HEK293T (cell line): Measurements from ENCODE around the gene CPNE2.
A peak's percentile ranks its signal among the peaks of the same experiment; 100 is the strongest.

Source experiments
- ARNT ChIP-seq: fragments of 450-650 bp; IDR thresholded peaks from 2 replicates; pipeline ENCODE4 v1.6.1; 2017; ENCODE audit warnings: mild to moderate bottlenecking
- BHLHE40 ChIP-seq: fragments of 450-650 bp; IDR thresholded peaks from 2 replicates; pipeline ENCODE4 v1.6.1; 2016; ENCODE audit warnings: mild to moderate bottlenecking, moderate library complexity, borderline replicate concordance
- CTBP1 ChIP-seq: fragments of 450-650 bp; IDR thresholded peaks from 2 replicates; pipeline ENCODE4 v1.6.1; 2016; ENCODE audit warnings: borderline replicate concordance
- FOXK2 ChIP-seq: fragments of 450-650 bp; IDR thresholded peaks from 2 replicates; pipeline ENCODE4 v1.6.1; 2016; ENCODE audit warnings: mild to moderate bottlenecking
- FOXM1 ChIP-seq: fragments of 450-650 bp; IDR thresholded peaks from 2 replicates; pipeline ENCODE4 v1.6.1; 2017; ENCODE audit warnings: mild to moderate bottlenecking, borderline replicate concordance
- L3MBTL2 ChIP-seq: fragments of 450-650 bp; conservative IDR thresholded peaks from 2 replicates; pipeline ENCODE4 v1.6.1; 2016; ENCODE audit warnings: mild to moderate bottlenecking
- NFRKB ChIP-seq: fragments of 450-650 bp; IDR thresholded peaks from 2 replicates; pipeline ENCODE4 v1.6.1; 2016; ENCODE audit warnings: mild to moderate bottlenecking, moderate library complexity
- SP1 ChIP-seq: fragments of 450-650 bp; IDR thresholded peaks from 2 replicates; pipeline ENCODE4 v1.6.1; 2017
- SUZ12 ChIP-seq: fragments of 450-650 bp; IDR thresholded peaks from 2 replicates; pipeline ENCODE4 v1.6.1; 2016; ENCODE audit warnings: mild to moderate bottlenecking
- TARDBP ChIP-seq: fragments of 450-650 bp; IDR thresholded peaks from 2 replicates; pipeline ENCODE4 v1.6.1; 2016
- ZNF384 ChIP-seq: fragments of 450-650 bp; IDR thresholded peaks from 2 replicates; pipeline ENCODE4 v1.6.1; 2016
- TF ChIP-seq, protein P1 (sequence below): fragments of 450-650 bp; IDR thresholded peaks from 2 replicates; pipeline ENCODE4 v1.6.1; 2016

DNA sequence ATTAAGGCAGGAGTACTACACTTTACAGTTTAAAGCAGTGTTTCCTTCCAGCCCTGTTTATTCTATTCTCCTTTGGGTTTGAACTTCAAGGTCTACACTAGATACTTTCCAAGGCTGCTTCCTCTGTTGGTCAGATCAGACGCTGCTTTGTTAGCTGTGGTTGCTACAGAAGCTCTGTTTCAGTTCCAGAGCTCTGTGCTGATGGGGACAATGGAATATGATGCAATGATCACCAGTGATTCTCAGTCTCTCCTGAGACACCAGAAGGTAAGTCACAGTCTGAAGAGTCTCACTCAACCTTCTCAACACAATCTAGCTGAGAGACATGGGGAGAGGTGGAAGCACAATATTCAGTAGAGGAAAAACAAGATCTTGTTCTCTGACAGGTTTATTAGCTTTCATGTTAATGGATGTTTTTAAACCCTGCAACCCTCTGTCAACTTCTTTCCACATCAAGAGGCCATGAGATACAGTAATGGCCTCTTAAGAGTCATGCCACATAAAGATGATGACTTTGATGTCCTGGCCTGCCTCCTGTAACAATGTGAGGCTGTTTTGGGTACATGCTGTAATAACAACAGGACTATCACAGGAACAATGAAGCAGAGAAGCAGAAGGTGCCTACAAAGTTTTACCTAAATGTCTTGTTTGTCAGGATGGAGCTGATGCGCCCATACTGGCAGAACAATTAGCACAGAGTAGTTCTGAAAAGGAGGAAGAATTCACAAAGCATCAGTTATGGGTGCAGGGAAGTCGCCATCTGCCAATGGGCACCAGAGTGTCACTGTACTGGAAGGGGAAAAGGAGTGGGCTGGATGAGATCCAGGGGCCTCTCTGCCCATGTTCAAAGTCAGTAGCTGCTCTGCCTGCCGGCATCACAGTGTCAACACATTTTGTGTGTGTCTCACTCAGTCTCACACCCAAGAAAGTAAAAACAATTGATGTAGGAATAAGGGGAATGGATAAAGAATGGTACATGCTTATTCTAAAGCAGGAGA, 60.0 kb downstream of the CPNE2 start:
- TF ChIP-seq FOXM1 (no peak), SP1 (no peak), ZNF384 (no peak), NFRKB (no peak), ARNT (no peak), BHLHE40 (no peak), TARDBP (no peak), FOXK2 (no peak), L3MBTL2 (no peak), CTBP1 (no peak), SUZ12 (no peak)
- TF ChIP-seq, protein P1, sequence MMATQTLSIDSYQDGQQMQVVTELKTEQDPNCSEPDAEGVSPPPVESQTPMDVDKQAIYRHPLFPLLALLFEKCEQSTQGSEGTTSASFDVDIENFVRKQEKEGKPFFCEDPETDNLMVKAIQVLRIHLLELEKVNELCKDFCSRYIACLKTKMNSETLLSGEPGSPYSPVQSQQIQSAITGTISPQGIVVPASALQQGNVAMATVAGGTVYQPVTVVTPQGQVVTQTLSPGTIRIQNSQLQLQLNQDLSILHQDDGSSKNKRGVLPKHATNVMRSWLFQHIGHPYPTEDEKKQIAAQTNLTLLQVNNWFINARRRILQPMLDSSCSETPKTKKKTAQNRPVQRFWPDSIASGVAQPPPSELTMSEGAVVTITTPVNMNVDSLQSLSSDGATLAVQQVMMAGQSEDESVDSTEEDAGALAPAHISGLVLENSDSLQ, result peak; percentile 51
